ENCODE measurements around the gene N4BP2L1.
"Not testable (repeated sequence)": the region's sequence is repeated elsewhere in the genome, so short reads cannot be mapped to it uniquely, and the experiment has no call there.

N4BP2L1 gene

GRCh38 chr13:32384702-32385101 lies 43.2 kb downstream of the N4BP2L1 start:
- no peak for DNase-seq

GRCh38 chr13:32383836-32384618 lies 43.9 kb downstream of the N4BP2L1 start:
- DNase-seq, result no peak

GRCh38 chr13:32381539-32381938 lies 46.4 kb downstream of the N4BP2L1 start:
- DNase-seq, result no peak

- no peak for DNase-seq
These were observed 49.9 kb downstream of the N4BP2L1 start for GRCh38 chr13:32378012-32378411.

- DNase-seq, result no peak
These were observed 51.1 kb downstream of the N4BP2L1 start for GRCh38 chr13:32376642-32377415.

GRCh38 chr13:32370805-32371204 lies 57.1 kb downstream of the N4BP2L1 start:
- DNase-seq, result no peak

- no peak for DNase-seq
These were observed 65.4 kb downstream of the N4BP2L1 start for GRCh38 chr13:32362574-32362973.

GRCh38 chr13:32355935-32356334 lies 72.0 kb downstream of the N4BP2L1 start:
- DNase-seq, result not testable (repeated sequence)

- no peak for DNase-seq
These were observed 73.9 kb downstream of the N4BP2L1 start for GRCh38 chr13:32354040-32354439.

GRCh38 chr13:32350839-32351441 lies 77.0 kb downstream of the N4BP2L1 start:
- DNase-seq, result not testable (repeated sequence)
